ENCODE results near the gene MAJIN.

Gene MAJIN

DNA sequence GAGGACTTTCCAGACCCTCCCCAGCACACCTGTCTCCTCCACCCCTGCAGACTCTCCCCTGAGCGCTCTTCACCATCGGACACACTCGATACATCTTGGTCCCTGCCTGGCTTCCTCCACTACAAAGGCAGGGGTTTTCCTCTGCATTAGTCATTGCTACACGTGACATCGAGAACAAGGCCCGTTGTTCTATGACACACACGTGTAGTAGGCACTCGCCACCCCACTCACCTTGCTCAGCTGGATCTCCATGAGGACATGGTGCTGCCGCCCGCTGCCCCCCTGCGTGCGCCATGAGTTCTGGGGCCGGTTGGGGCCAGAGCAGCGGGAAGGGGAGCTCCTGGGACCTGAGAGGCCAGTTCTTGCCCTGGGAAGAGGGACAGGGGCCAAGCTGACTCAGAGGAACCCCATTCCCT, 71.6 kb downstream of the MAJIN start:
- Mint-ChIP-seq H3K27me3 (no peaks in the 10 kb centered on the region), H3K27ac (peak overlapping the region; percentile 77), H3K9me3 (no peaks in the 10 kb centered on the region), H3K4me1 (ENCODE audit: low read depth) (peaks cover 17% of the 10 kb centered on the region), H3K36me3 (ENCODE audit: low read depth) (peaks cover 19% of the 10 kb centered on the region), H3K4me3 (peak overlapping the region; percentile 36)

DNA sequence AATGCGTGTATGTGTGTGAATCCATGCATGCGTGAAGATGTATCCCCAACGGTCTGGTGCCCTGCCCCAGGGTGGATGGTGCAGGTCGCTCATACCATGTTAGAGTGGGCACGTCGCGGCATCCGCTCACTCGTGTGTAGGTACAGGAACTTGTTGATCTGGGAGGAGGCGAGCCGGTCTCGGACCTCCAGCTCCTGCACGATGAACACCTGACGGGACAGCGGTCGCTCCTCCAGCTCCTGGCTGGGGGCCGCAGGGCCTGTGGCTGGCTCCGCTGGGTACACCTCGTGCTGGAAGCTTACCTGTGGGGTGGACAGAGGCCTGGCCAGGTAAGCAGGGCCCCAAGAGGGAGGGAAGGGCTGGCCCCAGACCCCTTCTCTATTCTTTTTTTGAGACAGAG, 73.4 kb downstream of the MAJIN start:
- Mint-ChIP-seq H3K36me3 (ENCODE audit: low read depth) (peaks cover 19% of the 10 kb centered on the region), H3K27ac (no peak overlapping the region), H3K4me1 (ENCODE audit: low read depth) (peaks cover 17% of the 10 kb centered on the region), H3K9me3 (no peaks in the 10 kb centered on the region), H3K4me3 (no peak overlapping the region), H3K27me3 (no peaks in the 10 kb centered on the region)

GRCh38 chr11:64898076-64898445, 73.8 kb downstream of the MAJIN start:
- H3K4me1 Mint-ChIP-seq (ENCODE audit: low read depth): peaks cover 17% of the 10 kb centered on the region
- no peaks in the 10 kb centered on the region for H3K9me3 Mint-ChIP-seq
- no peak overlapping the region for H3K27ac Mint-ChIP-seq
- no peak overlapping the region for H3K4me3 Mint-ChIP-seq
- peaks cover 19% of the 10 kb centered on the region for H3K36me3 Mint-ChIP-seq (ENCODE audit: low read depth)
- no peaks in the 10 kb centered on the region for H3K27me3 Mint-ChIP-seq

GRCh38 chr11:64897381-64898075, 74.4 kb downstream of the MAJIN start:
- Mint-ChIP-seq H3K36me3 (ENCODE audit: low read depth) (peaks cover 19% of the 10 kb centered on the region), H3K27ac (no peak overlapping the region), H3K4me3 (no peak overlapping the region), H3K9me3 (no peaks in the 10 kb centered on the region), H3K4me1 (ENCODE audit: low read depth) (peaks cover 17% of the 10 kb centered on the region), H3K27me3 (no peaks in the 10 kb centered on the region)

- peaks cover 15% of the 10 kb centered on the region for H3K4me1 Mint-ChIP-seq (ENCODE audit: low read depth)
- no peak overlapping the region for H3K4me3 Mint-ChIP-seq
- no peak overlapping the region for H3K27ac Mint-ChIP-seq
- H3K9me3 Mint-ChIP-seq: no peaks in the 10 kb centered on the region
- H3K36me3 Mint-ChIP-seq (ENCODE audit: low read depth): peaks cover 15% of the 10 kb centered on the region
- no peaks in the 10 kb centered on the region for H3K27me3 Mint-ChIP-seq
Observed at GRCh38 chr11:64896448-64897022, 75.4 kb downstream of the MAJIN start.

DNA sequence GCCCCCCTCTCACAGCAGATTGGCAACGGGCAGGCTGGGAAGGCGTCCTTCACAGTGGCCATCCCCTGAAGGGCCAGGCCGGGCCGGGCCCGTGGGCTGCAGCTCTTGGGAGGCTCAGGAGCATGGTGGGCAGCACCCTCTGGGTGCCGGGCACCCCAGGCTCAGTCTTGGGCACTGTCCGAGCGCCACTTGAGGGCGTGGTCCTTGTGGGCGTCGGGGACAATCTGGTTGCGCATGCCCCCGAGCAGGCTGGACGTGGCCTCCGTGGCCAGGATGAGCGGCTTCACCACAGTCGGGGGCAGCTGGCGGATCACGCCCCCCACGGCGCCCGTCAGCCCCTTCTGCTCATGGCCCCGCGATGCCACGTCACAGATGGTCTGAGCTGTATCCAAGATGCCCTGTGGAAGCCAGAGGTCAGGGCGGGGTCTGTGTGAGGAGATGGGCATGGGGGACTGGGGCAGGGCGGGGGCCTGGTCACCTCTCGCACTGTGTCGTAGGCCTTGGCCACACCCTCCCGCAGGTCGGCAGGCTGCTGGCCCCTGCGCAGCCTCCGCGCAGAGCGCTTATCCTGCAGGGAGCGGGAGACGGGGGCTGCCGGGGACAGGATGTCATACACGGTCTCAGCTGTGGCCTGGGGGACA, 77.0 kb downstream of the MAJIN start:
- H3K36me3 Mint-ChIP-seq (ENCODE audit: low read depth): peaks cover 8% of the 10 kb centered on the region
- no peaks in the 10 kb centered on the region for H3K9me3 Mint-ChIP-seq
- H3K27me3 Mint-ChIP-seq: no peaks in the 10 kb centered on the region
- H3K4me1 Mint-ChIP-seq (ENCODE audit: low read depth): peaks cover 4% of the 10 kb centered on the region
- H3K27ac Mint-ChIP-seq: no peak overlapping the region
- H3K4me3 Mint-ChIP-seq: no peak overlapping the region

DNA sequence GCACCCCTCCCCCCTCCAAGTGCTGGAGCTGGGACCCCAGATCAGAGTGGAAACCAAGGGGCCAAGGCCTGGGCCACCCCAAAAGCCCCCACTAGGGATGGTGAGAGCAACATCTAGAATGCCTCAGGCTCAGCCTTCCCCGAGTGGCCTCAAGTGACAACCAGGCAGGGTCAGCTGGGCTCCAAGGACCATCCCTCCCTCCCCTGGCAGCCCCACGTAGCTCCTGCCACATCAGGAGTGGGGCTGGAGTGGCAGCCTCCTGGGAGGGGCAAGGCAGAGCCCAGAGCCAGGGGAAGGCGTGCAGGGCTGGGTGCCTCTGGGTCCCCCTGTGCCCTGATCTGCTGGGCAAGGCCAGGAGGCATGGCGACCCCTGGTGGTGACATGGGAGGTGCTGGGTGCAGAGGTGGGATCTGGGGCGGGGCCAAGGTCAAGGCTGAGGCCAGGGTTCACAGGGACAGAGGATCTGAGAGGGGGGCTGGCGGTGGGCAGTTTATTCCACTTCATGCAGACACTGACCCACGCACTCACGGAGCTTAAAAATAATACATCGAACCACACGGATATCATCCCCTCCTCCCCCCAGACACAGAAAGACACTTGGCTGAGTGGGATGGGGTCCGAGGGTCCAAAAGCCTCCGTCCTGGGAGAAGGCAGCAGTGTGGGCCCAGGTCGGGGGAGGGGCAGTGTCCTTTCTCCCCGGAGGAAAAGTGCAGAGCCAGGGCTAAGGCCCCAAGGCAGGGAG, 77.7 kb downstream of the MAJIN start:
- Mint-ChIP-seq H3K9me3 (no peaks in the 10 kb centered on the region), H3K27me3 (no peaks in the 10 kb centered on the region), H3K4me1 (ENCODE audit: low read depth) (no peaks in the 10 kb centered on the region), H3K36me3 (ENCODE audit: low read depth) (peaks cover 7% of the 10 kb centered on the region), H3K27ac (no peak overlapping the region), H3K4me3 (no peak overlapping the region)

DNA sequence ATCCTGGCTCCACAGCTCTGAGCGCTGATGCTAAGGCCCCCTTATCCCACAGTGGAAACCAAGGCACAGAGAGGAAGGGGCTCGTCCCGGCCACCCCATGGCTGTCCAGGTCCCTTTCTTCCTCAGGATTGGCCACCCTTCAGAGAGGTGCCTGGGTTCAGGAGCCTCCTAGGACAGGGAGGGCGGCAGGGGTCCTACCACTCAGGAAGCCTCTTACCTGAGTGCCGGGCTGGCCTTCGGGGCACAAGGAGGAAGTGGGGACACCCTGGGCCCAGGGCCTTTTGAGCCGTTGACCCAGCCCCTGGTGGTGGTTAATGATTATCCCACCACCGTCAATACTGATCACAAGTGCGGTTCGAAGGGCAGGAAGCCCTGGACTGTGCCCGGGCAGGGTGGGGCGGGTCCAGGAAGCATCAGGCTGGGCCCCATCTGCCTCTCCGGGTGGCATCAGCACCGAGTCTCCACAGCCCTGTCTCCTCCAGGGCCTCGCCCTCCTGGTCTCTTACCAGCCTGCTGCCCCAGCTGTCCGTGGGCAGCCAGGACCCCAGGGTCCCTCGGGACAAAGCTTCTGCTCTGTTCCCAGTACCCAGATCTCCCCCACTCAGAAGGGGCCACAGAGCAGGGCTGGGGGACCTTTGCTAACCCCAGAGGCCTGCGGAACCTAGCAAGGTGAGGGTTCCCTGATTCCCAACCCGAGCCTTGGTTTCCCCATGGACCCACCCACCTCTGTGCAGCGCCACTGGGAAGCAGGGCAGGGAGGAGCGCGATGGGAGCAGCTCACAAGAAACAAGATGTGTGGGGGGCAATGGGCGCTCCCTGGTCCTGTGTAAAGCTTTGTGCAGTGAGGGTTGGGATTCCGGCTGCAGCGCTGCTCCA, 78.5 kb downstream of the MAJIN start:
- no peaks in the 10 kb centered on the region for H3K4me1 Mint-ChIP-seq (ENCODE audit: low read depth)
- H3K9me3 Mint-ChIP-seq: no peaks in the 10 kb centered on the region
- no peaks in the 10 kb centered on the region for H3K27me3 Mint-ChIP-seq
- H3K27ac Mint-ChIP-seq: no peak overlapping the region
- no peak overlapping the region for H3K4me3 Mint-ChIP-seq
- peaks cover 6% of the 10 kb centered on the region for H3K36me3 Mint-ChIP-seq (ENCODE audit: low read depth)

DNA sequence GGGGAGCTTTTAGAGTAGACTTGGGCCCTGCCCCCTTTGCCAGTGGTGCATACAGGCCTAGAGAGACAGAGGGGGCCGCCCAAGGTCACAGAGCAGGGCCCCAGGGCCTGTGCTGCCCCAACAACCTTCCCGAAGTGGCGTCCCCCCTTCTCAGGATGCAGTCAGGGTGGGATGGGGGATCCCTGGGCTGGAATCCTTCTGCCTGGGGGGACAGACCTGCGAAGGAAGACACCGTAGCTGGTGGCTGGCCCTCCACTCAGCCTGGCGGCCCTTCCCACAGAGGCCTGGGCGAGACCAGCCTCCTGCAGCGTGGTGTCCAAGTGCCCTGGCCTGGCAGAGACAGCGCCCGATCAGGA, 79.1 kb downstream of the MAJIN start:
- H3K4me1 Mint-ChIP-seq (ENCODE audit: low read depth): peaks cover 5% of the 10 kb centered on the region

DNA sequence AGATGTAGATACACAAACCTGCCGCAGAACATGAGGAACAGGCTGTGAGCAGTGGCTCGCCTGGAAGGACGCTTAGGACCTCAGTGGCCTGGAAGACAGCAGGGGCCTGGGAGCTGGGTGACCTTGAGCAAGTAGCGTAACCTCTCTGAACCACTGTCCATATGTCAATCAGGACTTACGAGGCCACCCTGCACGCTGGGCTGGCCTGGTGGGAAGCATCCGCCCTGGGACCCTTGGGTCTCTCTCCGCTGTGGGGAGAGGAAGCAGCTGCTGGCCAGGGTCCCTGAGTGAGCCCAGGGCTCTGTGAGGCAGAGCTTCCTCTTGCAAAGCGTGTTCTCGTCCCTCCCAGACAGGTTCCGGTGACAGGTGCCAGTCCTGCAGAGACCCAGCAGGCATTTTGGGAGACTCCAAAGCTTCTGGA, 79.5 kb downstream of the MAJIN start:
- Mint-ChIP-seq H3K4me3 (no peak overlapping the region), H3K27me3 (no peaks in the 10 kb centered on the region), H3K36me3 (ENCODE audit: low read depth) (peaks cover 3% of the 10 kb centered on the region), H3K9me3 (no peaks in the 10 kb centered on the region), H3K4me1 (ENCODE audit: low read depth) (peaks cover 7% of the 10 kb centered on the region), H3K27ac (no peak overlapping the region)

More for the DNA sequence above, 79.1 kb downstream of the MAJIN start:
- no peak overlapping the region for H3K4me3 Mint-ChIP-seq
- no peaks in the 10 kb centered on the region for H3K9me3 Mint-ChIP-seq
- H3K27me3 Mint-ChIP-seq: no peaks in the 10 kb centered on the region
- H3K36me3 Mint-ChIP-seq (ENCODE audit: low read depth): peaks cover 3% of the 10 kb centered on the region
- no peak overlapping the region for H3K27ac Mint-ChIP-seq

- Mint-ChIP-seq H3K36me3 (ENCODE audit: low read depth) (no peaks in the 10 kb centered on the region), H3K27ac (no peak overlapping the region), H3K4me3 (no peak overlapping the region), H3K9me3 (no peaks in the 10 kb centered on the region), H3K4me1 (ENCODE audit: low read depth) (peaks cover 10% of the 10 kb centered on the region), H3K27me3 (no peaks in the 10 kb centered on the region)
Observed at GRCh38 chr11:64891880-64892279, 80.0 kb downstream of the MAJIN start.

DNA sequence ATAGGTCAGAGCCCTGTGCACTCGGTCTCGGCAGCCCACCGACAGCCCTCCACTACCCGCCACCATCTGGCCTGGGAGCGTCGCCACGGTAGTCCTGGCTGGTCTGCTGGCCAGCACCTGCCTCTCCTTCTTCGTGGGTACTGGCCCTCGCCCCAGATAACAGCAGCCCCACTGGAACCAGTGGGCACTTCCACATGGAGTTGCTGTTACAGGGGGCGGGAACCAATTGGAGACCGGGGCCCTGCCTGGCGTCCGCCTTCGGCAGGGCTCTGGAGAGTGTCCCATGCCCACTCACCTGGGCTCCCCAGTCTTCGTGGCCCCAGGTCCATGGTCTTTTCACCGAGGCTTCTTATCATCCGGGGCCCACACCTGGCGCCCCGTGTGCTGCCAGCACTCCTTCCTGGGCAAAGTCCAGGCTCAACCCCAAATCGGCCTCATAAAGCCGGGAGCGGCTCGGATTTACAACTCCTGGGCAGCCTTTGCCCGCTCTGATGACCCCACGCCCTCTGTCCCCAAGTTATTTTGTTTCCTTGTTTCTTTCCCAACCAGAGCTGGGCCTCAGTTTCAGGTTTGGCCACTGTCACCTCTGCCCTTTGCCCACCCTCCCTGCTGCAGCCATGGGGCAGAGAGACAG, 80.6 kb downstream of the MAJIN start:
- H3K27me3 Mint-ChIP-seq: no peaks in the 10 kb centered on the region
- no peaks in the 10 kb centered on the region for H3K36me3 Mint-ChIP-seq (ENCODE audit: low read depth)
- no peak overlapping the region for H3K4me3 Mint-ChIP-seq
- H3K9me3 Mint-ChIP-seq: no peaks in the 10 kb centered on the region
- peaks cover 10% of the 10 kb centered on the region for H3K4me1 Mint-ChIP-seq (ENCODE audit: low read depth)
- H3K27ac Mint-ChIP-seq: no peak overlapping the region

DNA sequence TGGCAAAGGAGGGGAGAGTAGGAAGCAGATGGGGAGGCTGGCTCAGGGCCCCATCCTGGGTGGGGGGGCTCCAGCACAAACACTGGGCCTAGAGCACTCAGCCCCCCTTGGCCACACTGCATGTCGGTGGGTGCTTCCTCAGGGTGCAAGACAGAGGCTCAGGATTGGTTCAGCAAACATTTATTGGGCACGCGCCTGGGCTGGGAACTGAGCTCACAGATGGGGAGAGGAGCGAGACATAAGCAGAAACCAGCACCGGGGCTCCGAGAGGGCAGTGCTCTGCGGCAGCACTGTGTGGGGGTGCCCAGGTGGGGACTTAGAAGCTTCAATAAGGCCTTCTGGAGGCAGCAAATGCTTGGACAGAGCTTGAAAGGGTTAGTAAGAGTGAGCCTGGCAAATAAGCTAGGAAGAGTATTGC, 81.4 kb downstream of the MAJIN start:
- Mint-ChIP-seq H3K9me3 (no peaks in the 10 kb centered on the region), H3K4me3 (no peak overlapping the region), H3K4me1 (ENCODE audit: low read depth) (peaks cover 18% of the 10 kb centered on the region)

More for the DNA sequence above, 81.4 kb downstream of the MAJIN start:
- Mint-ChIP-seq H3K27ac (no peak overlapping the region), H3K27me3 (no peaks in the 10 kb centered on the region), H3K36me3 (ENCODE audit: low read depth) (no peaks in the 10 kb centered on the region)

All from stimulated activated naive CD8-positive, alpha-beta T cell treated with anti-CD3 and anti-CD28 coated beads, Interleukin-15, Interleukin-2, amounts not matched to agents 100 ng/mL and 50 ng/mL, for 24 hours (primary cell).